GM12892 (cell line): Measurements from ENCODE around the gene COLEC12.
"Not testable (repeated sequence)": the region's sequence is repeated elsewhere in the genome, so short reads cannot be mapped to it uniquely, and the experiment has no call there.

Source experiments
- DNase-seq: peaks from one replicate; pipeline ENCODE4 v3.0.0; 2011; ENCODE audit not compliant: insufficient read length
- FAIRE-seq: peaks from 2 replicates; lab custom pipeline; 2011; peaks lifted over from hg19 to GRCh38; lab: Jason Lieb, UNC
- POLR2A ChIP-seq: IDR thresholded peaks from 2 replicates; pipeline ENCODE4 v1.6.1; 2011; ENCODE audit warnings: low read depth, low read length, control low read depth
- POLR2AphosphoS5 ChIP-seq: IDR thresholded peaks from 2 replicates; pipeline ENCODE4 v1.6.1; 2011; ENCODE audit warnings: low read depth, low read length, control low read depth
- TAF1 ChIP-seq: IDR thresholded peaks from 2 replicates; pipeline ENCODE4 v1.6.1; 2011; ENCODE audit warnings: low read depth, mild to moderate bottlenecking, control low read depth, low read length, borderline replicate concordance

The COLEC12 gene

GRCh38 chr18:310042-310441 is 190.5 kb downstream of the COLEC12 start:
- FAIRE-seq: no peak

GRCh38 chr18:308086-308485 is 192.4 kb downstream of the COLEC12 start:
- FAIRE-seq, DNase-seq: not testable (repeated sequence)

More at GRCh38 chr18:310042-310441, 190.5 kb downstream of the COLEC12 start:
- TF ChIP-seq POLR2A (no peak), TAF1 (no peak), POLR2AphosphoS5 (no peak)
- DNase-seq: no peak

DNA sequence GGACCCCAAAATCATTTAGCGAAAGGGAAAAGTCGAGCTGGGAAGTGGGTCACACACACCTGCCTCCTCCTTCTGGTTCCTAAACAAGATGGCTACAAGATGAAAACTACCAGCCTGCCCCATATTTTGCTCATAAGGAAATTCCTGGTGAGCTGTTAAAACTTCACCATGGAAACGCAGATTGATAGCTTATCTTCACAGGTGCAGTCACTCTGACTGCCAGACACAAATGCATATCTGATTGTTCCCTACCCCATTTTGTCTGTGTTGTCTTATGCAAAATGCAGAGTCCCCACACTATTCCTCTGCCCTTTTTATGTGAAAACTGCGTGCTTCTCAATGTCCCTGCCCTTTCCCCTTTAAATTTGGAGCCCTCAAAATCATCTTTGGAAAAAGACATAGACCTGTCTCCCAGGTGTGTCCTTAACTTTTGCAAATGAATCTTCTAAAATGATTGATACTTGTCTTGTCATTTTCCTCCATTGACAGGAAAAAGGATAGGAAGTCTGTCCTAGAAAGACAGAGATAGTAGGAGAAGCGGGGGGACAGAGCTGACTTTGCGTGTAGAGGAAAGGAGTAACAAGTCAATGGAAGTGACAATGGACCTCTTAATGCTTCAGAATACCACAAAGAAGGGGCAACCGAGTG is 193.8 kb downstream of the COLEC12 start:
- DNase-seq: no peak
- no peak for FAIRE-seq
- TF ChIP-seq POLR2AphosphoS5 (no peak), TAF1 (no peak), POLR2A (no peak)

DNA sequence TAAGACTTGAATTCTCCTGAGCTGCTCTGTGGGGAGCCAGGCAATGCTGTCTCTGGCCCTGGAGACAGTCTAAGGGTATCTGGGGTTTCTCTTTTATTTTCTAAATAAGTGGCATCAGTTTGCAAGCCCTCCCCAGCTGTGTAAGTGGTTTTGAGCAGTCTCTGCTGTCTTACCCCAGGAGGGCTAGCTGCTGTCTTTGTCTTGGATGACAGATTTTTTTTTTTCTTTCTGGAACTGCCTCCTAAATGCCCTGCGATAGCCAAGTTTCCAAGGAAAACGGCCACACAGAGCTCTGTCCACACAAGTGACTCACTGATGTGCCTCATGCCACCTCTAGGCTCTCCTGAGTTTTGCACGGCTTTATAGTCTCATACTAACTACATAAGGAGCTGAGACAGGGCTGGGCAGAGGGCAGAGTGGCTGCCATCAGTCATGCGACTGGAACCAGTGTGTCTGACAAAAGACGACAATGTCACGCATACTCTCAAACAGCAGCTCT is 195.4 kb downstream of the COLEC12 start:
- DNase-seq (no peak), FAIRE-seq (no peak)
- TF ChIP-seq TAF1: no peak
- no peak for TF ChIP-seq POLR2AphosphoS5
- TF ChIP-seq POLR2A: no peak

DNA sequence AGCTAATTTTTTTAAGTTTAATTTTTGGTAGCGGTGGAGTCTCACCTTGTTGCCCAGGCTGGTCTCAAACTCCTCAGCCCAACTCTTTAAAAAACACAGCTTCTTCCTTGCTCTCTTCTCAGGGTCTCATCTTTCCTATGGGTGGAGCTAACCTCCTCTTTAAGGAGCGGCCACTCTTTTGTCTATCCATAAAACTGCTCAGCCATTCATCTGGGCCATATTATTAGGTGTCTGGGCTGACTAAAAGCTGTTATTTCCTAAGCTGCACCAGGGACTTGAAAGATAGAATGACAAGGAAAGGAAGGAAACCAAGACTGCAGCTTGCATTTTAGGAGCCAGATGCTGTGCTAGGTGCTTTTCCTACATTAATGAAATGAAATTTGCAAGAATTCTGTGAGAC is 196.9 kb downstream of the COLEC12 start:
- no peak for DNase-seq
- FAIRE-seq: no peak
- TF ChIP-seq POLR2AphosphoS5 (no peak), TAF1 (no peak), POLR2A (no peak)

DNA sequence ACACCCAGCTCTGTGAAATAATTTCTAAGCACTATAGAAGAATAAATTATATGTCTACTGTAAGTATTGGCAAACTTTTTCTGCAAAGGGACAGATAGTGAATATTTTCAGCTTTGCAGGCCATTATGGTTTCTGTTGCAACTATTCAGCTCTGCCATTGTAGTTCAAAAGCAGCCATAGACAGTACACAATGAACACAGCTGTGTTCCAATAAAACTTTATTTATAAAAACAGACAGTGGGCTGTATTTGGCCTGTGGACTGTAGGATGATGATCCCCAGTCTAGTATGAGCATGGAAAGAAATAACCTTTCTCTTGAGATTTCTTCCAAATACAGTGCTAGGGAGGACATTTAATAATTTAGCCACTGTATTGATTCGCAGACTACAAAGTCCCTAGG is 197.5 kb downstream of the COLEC12 start:
- TF ChIP-seq POLR2A (no peak), POLR2AphosphoS5 (no peak), TAF1 (no peak)
- DNase-seq (no peak), FAIRE-seq (no peak)

GRCh38 chr18:302097-302496 is 198.4 kb downstream of the COLEC12 start:
- FAIRE-seq: no peak
- DNase-seq: no peak
- TF ChIP-seq POLR2A: no peak
- no peak for TF ChIP-seq POLR2AphosphoS5
- TF ChIP-seq TAF1: no peak

- DNase-seq (no peak), FAIRE-seq (no peak)
- TF ChIP-seq POLR2AphosphoS5 (no peak), POLR2A (no peak), TAF1 (no peak)
These were observed 202.6 kb downstream of the COLEC12 start for GRCh38 chr18:297936-298335.

DNA sequence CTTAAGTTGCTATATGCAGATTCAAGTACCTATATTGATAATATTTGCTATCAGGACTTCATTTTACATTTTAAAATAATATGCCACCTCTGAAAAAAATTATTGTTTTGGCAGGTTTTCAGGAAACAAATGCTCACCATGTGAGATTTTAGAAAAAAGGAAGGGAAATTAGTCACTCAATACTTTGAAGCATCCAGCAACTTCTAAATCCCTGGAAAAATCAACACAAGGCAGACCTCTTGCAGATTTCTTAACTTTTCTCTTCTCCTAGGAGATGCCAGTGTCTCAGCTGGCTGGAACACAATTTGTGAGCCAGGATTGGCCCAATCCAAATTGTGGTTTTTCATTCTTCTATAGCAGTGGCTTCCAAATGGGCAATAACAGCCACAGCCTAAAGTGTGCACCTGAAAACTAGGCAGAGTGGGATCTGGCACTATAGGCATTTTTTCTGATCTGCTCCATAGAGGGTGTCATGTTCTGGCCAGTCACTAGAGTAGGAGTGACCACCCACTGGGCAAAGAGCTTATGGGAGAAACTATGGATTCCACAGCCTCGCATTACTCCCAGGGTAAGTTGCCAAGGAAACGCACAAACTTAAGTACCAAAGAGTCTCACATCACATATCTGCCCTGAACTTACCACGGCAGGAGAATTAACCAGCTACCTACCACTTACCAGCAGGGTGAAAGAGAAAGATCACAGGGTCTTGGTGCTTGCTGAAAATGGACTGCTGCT is 204.6 kb downstream of the COLEC12 start:
- FAIRE-seq (no peak), DNase-seq (no peak)
- TF ChIP-seq POLR2A: no peak
- TF ChIP-seq POLR2AphosphoS5: no peak
- TF ChIP-seq TAF1: no peak

- FAIRE-seq: no peak
- DNase-seq: no peak
- TF ChIP-seq POLR2AphosphoS5: no peak
- no peak for TF ChIP-seq POLR2A
- no peak for TF ChIP-seq TAF1
These were observed 205.9 kb downstream of the COLEC12 start for GRCh38 chr18:294566-294965.

DNA sequence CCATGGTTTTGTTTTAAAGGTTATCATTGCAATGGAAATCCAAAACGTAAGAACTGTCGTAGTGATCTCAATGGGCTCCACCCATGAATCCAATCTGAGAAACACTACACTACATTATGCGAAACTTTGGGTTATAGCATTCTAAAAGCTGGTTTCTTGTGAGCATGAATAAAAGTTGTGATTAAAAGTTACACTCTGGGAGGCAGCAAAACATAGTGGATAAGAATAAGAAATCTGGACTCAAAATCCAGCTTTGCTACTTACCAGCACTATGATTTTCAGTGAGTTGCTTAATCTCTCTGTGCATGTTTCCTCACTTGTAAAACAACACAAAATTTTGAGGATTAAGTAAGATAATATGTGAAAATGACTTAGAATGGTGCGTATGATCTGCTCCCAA is 207.0 kb downstream of the COLEC12 start:
- FAIRE-seq: no peak
- no peak for TF ChIP-seq TAF1
- no peak for TF ChIP-seq POLR2A
- no peak for TF ChIP-seq POLR2AphosphoS5
- DNase-seq: no peak

GRCh38 chr18:292271-292670 is 208.2 kb downstream of the COLEC12 start:
- no peak for FAIRE-seq
- no peak for DNase-seq
- TF ChIP-seq POLR2AphosphoS5 (no peak), TAF1 (no peak), POLR2A (no peak)

- not testable (repeated sequence) for DNase-seq, FAIRE-seq
These were observed 210.5 kb downstream of the COLEC12 start for GRCh38 chr18:289970-290369.
